ENCODE data around the gene ATG7.
"Not testable (repeated sequence)": the region's sequence is repeated elsewhere in the genome, so short reads cannot be mapped to it uniquely, and the experiment has no call there.

Gene ATG7

DNA sequence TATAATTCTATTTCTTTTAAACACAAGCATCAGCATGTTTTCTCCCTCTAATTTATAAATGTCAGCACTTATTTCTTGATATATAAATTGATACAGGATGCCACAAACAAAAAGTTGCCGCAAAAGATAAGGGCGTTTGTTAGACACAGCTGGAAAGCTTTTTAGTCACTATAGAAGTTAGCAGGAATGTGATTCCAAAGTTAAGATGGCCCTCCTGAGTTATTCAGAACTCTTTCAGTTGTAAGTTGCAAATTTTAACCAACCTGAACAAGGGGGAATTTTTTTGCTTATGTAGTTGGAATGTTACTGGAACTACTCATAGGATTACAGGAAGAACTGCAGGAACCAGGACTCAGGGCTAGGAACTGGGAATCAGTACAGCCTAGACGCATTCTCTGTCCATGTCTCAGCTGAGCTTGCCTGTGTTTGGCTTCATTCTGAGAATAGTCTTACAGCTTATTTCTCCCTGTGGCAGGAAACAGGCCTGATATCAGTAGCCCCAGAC, 205.3 kb downstream of the ATG7 start:
- no peak for DNase-seq

DNA sequence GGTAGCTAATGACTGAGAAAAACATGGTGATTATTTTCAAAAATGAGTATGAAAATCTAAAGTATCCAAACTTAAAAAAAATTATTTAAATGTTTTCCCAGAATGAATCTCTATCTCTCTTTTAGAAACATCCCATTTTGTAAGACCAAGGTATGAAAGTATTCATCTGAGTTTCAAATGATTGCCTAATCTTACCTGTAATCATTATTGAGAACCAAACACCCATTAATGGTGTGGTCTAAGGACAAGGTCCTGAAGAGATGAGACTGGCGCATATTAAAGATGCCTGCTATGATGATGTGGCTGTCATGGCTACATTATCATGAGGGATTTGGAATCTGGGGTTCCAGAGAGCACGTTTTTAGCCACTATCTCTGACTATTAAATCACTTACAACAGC, 206.0 kb downstream of the ATG7 start:
- no peak for DNase-seq

DNA sequence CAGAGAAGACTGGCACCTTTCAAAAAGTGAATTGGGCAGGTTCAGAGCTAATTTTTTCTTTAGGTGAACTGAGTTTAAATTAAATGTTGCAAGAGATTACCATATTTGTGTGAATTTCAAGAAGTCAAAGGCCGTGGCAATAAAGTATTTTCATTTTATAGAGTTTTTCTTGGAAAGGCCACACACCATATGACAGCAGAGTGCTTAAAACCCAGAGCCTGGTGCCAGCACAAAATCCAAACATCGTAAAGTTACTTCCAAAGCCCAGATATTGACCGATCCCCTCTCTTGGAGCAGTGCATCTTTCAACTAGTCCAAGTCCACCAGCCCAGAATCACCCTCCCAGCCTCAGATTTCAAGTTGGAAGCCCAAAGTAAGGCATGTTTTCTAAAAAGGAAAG, 207.0 kb downstream of the ATG7 start:
- DNase-seq = no peak

DNA sequence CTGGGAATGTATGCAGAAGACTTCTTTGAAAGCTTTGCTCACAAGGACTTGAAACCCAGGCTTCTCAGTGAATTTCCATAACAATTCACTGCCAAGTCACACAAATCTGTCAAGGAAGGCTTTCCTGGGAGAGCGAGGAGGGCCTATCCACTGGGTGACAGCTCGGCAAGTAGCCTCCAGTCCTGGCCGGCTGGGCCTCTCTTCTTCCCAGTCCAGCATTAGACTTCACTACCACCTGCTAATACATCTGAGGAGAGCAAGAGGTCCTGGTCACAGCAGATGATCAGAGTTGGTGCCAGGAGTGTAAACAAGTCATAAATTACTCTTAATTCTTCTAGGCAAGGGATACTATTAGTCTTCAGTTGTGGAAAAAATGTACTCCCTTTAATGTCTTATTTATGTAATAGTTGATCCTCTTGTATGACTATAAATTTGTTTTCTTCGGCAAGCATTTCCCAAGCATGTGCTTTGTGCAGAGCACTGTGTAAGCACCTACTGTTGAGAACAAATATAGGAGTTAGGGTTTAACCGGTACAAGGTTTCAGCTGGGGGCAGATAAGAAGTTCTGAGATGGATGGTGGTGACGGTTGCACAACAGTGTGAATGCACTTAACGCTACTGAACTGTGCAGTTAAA, 208.6 kb downstream of the ATG7 start:
- no peak for DNase-seq

DNA sequence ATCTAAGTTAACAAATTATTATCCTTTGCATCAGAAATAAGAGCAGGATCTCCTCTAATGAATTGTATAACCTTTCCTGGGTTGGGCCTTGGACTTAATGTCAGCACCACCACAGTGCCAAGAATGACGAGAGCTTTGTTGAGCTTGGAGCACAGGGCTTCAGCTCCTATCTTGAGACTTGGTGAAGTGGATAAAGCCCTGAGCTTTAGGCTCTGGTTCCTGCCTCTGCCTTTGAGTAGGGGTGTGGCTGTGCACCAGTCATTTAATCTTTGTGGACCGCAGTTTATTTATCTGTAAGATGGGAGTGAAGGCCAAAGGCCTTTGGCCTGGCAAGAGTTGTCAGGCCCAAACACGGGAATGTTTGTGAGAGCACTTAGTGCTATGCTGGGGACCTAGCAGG, 209.4 kb downstream of the ATG7 start:
- DNase-seq = no peak

DNA sequence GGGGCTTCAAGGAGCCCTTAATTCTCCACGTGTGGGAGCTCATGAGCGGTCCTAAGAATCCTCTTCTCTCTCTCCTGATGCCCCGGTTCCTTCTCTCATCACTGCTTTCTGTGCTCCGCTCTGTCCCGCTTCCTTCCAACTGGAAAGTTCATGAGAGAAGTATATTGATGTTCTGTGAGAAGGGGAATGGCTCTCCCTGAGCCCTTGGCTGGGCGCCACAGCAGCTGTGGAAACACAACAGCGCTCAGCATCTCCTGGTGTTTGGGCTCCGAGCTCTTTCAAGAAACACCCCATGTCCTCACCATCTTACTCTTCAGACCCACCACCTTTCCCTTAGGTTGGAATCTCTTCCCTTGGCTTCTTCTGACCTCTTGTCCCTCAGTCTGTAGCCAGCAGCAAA, 209.8 kb downstream of the ATG7 start:
- no peak for DNase-seq

DNA sequence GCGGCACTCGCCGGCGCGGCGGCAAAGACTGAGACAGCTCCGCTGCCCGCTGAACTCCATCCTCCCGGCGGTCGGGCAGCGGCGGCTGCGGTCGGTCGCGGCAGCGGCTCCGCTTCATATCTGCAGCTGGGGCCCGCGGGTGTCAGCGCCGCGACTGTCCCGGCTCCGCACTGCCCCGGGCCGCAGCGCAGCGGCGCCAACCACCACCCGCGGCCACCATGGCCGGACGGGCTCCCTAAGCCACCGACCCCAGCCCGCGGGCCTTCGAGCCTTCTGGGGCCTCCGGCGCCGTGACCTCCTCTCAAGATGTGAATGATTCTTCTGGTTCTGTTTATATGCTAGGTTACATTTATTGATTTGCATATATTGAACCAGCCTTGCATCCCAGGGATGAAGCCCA, 216.2 kb downstream of the ATG7 start:
- DNase-seq = not testable (repeated sequence)

DNA sequence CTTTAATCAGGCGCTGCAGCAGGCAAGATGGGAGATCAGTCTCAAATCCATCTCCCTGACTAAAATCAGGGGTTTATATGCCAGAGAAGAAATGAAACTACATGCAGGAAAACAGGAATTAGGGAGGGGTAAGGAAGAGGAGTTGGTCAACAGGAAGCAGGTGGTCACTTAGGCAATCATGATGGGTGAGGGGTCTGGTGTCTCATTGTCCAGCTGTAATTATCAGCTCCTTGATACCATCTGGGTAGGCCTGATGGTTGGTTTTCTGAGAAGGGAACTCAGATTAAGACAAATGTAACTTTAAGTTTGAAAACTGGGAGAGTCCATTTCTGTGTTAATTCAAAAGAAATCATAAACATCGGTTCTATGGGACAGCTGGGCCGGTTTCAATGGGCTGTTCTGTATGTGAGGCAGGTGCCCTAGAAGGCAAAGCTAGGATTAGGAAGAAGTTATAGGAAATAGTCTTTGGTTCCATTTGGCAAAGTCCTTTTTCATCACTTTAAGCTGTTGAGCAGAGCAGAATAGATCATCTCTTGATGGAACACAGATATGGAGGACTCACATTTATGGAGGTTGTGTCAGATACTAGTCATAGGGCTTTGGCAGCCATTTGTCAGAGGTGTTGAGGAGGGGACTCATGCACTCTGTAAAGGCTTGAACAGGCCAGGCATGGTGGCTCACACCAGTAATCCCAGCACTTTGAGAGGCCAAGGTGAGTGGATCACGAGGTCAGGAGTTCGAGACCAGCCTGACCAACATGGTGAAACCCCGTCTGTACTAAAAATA, 222.1 kb downstream of the ATG7 start:
- no peak for DNase-seq

DNA sequence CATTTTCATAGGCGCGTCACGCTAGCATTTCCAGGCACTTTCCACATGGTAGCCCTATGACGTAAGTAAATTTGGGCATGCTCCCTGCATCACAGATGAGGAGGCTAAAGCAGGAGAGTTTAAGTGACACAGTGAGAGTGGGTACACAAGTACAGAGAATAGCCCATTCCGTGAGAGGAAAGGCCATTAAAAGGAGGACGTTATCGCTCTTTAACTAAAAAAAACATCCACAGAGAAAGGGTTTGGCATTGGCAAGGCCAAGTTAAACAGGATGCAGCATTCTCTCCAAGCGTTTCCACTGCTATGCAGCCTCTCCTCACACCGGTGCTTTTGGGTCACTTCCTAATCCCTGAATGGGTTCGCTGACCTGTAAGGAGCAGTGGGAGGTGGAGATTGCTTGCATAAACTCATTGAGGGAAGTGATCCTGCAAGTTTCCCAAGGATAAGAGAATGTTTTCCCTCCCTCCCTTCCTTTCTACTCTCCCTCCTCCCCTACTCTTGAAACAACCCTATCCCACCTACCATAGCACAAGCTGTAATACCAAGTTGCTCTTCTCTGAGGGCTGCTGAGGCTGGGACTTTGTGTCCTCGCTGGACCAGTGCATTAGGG, 223.9 kb downstream of the ATG7 start:
- DNase-seq = no peak

DNA sequence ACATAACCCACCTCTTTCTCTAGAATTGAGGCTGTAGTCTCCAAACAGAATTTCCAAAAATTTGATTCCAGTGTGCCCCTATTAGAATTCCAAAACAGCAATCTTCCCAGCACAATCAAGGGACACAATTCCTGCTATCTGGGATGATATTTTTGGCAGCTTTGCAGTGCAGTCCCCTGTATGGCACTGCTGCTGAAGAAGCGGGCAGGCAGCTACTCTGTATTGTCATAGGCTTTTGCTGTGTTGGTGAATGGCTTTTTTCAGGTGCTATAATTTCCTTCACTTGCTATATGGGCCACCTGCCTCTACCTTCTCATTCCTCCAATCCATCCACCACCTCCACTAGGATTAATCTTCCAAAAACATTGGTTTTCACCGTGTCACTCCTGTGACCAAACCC, 226.0 kb downstream of the ATG7 start:
- DNase-seq = no peak

DNA sequence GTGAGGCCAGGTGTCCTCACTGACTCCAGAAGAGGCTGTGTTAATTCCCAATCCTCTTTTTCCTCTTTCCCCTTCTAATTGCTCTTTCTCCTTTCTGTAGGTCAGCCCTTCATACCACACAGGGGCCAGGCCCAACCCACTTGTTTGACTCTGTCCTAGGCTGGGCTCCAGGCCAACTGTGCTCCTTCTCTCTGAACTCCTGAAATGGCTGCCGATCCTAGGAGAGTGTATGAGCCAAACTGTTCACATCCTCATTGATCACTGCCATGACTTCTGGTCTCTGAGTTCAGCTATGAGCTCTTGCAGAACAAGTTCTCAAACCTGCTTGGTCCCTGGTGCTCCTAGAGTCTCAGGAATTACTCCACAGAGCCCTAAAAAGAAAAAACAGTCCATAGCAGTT, 226.4 kb downstream of the ATG7 start:
- no peak for DNase-seq

DNA sequence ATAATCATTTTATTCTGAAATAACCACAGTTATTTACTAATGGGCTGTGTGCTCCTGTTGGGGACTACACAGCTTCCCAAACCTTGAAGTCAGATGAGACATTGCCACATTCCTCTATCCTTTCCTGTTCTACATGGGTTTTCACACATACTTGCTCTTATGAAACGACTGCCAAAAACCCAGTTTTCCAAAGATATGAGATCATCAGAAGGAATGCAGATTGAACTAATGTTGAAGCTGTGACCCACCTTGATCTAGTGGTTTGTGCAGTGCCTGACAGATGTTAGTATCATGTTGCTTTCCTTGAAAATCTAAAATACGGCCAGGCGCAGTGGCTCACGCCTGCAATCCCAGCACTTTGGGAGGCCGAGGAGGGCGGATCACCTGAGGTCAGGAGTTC, 226.9 kb downstream of the ATG7 start:
- no peak for DNase-seq

DNA sequence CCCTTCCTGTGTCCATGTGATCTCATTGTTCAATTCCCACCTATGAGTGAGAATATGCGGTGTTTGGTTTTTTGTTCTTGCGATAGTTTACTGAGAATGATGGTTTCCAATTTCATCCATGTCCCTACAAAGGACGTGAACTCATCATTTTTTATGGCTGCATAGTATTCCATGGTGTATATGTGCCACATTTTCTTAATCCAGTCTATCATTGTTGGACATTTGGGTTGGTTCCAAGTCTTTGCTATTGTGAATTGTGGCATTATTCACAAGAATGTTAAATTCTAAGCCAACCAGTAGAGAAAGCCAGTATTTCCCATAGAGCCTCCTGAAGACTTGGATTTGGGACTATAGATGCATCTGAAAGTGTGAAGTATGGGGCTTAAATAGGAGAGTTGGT, 230.2 kb downstream of the ATG7 start:
- not testable (repeated sequence) for DNase-seq

DNA sequence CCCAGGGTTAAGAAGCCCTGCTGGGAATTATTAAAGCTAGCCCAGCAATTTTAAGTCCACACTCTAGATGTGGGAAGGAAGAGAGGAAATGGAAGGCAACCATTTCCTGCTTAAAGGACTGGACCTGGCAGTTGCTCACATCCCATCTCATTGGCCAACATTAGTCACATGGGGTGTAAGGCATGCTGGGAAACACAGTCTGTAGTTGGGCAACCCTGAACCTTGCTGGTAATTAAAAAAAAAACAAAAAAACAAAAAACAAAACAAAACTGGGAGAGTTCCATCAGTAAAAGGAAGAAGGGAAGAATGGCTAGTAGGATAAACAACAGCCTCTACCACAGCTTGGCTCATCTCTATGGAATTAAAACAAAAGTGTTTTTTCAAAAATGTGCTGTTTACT, 235.5 kb downstream of the ATG7 start:
- no peak for DNase-seq

DNA sequence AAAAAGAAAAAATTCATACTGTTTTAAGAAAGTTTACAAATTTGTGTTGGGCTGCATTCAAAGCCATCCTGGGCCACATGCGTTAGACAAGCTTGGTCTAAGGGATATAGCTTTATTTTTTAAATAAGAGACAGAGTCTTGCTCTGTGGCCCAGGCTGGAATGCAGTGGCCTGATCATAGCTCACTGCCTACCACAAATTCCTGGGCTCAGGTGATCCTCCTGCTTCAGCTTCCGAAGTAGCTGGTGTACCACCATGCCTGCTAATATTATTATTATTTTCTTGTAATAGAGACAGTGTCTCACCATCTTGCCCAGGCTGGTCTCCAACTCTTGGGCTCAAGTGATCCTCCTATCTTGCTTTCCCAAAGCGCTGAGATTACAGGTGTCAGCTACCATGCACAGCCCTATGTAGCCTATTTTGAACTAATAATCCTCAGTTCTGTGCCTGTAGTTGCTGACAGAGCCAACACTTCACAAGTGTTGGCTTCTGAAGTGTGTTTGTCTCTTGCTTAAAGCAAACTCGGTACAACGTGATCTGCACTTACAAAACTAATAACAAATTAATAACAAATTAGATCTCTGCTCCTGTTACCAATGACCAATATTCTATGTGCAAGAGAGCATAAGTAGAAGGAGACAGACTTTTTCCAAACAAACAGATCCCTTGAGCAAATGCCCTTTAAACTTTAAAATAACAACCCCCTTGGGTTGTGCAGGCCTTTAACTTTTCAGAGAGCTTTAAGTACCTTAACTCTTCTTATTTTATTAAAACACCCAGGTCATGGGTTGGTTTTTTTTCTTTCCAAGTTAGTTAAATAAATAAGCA, 236.4 kb downstream of the ATG7 start:
- DNase-seq = no peak

DNA sequence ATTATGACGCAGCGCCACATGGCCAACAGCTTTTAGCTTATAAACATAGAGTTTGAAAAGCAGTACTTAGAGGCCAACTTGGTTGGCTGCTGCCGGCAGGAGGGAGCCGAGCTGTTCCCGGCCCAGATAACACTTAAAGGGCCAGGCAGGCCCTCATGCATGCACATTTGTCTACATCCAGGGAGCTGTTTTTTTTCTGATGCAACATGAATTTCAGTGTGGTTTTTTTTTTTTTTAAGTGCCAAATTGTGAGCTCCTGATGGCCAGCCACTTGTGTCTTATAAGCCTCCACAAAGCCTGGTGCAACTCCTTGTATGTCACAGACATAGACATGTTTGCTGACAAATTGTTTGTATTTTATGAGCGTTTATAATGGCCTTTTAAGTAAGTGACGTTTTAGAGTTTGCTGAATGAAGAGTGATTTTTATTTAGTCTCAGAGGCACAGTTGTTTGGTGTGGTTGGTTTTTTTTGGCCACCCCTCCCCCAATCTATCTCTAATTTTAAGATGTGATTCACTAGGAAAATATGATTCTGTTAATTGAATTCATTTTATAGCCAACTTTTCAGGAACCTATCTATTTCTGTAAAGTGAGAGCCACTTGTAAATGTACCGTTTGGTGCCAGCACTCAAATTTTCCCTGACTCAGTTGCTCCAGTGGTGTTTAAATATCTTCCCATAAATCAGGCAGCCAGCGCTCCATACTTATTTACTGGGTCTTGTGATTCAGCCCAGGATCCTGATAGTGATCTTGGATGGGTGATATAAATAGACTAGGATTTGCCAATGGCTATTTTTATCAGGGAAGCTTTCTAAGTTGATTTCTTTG, 237.2 kb downstream of the ATG7 start:
- DNase-seq = peak; percentile 31

DNA sequence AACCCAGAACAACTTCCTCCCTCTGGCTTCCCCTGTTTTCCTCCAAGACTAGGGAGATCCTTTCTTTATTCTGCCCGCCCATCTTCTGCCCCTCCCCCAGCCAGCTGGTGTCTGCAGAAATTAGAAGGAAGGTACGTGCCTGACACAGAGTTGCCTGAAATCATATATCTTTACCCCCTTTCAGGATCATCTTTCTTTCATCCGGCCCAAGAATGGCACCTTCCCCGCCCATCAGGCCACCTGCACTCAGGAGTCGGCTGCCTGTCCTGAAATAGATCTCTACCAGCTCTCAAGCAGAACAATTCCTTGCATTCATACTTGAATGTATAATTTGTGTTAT, 237.8 kb downstream of the ATG7 start:
- no peak for DNase-seq

DNA sequence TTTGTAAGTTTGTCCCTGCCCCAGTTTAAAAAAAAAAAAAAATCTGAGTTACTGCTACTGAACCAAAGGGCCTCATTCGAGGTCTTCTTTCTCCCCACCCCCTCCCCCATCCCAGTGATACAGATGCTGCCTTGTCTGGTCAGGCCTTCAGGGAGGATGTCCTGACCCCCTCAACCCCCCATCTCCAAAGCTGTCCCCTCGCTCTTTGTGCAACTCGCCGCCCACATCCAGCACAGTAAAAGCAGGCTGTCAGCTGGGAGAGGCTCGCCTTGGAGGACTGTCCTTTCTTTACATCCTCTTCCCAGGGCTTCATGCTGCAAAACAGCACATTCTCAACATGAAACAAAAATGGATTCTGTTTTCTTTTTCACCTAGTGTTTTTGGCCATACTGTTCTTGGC, 238.2 kb downstream of the ATG7 start:
- no peak for DNase-seq

DNA sequence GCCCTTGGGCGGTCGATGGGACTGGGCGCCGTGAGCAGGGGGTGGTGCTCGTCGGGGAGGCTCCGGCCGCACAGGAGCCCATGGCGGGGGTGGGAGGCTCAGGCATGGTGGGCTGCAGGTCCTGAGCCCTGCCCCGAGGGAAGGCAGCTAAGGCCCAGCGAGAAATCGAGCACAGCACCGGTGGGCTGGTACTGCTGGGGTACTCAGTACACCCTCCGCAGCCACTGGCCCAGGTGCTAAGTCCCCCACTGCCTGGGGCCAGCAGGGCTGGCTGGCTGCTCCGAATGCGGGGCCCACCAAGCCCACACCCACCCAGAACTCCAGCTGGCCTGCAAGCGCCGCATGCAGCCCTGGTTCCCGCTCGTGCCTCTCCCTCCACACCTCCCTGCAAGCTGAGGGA, 239.4 kb downstream of the ATG7 start:
- DNase-seq = not testable (repeated sequence)

DNA sequence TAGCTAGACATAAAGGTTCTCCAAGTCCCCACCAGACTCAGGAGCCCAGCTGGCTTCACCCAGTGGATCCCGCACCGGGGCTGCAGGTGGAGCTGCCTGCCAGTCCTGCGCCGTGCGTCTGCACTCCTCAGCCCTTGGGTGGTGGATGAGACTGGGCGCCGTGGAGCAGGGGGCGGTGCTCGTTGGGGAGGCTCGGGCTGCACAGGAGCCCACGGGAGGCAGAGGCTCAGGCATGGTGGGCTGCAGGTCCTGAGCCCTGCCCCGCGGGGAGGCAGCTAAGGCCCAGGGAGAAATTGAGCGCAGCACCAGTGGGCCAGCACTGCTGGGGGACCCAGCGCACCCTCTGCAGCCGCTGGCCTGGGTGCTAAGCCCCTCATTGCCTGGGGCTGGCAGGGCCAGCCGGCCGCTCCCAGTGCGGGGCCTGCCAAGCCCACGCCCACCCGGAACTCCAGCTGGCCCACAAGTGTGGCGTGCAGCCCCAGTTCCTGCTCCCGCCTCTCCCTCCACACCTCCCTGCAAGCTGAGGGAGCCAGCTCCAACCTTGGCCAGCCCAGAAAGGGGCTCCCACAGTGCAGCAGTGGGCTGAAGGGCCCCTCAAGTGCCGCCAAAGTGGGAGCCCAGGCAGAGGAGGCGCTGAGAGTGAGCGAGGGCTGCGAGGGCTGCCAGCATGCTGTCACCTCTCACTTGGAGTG, 241.1 kb downstream of the ATG7 start:
- DNase-seq = not testable (repeated sequence)

DNA sequence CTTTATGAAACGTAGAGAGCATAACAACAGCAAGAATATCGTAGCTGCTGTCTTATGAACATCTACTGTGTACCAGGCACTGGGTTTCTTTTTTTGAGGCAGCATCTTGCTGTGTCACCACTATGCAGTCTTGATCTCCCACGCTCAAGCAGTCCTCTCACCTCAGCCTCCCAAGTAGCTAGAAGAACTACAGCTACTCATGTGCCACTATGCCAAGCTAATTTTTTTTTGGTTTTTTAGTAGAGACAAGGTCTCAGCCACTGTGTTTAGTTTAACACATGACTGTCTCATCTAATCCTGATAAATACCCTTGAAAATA, 241.6 kb downstream of the ATG7 start:
- no peak for DNase-seq

DNA sequence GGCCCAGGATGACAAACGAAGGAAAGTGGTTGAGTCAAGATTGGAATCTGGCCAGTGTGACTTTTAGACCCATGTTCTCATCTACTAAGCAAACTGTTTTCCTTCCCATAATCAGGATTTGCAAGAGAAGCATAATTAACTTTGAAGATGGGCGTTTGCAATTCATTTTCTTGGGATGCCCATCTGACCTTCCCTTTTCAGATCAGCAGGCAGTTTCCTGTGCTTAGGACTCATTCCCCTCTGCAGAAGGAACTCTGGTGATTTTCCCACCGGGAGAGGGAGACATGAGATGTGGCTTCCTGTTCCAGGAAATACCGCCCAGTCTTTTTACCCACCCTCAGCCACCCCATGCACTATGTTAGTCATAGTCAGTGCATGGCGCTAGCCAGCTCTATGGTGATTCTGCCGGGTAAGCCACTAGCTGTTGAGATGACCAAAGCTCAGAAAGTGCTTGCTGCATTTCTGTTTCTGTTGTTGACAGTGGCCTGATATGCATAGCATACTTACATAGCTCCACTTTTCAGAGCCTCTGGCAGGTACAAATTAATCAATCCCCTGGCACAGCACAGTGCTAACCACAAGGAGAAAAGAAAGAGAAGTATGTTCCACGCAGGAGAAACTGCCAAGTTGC, 242.1 kb downstream of the ATG7 start:
- DNase-seq = no peak

Data from NCI-H1105 (cell line).